Effector CD8-positive, alpha-beta T cell (primary cell): ENCODE results near the gene ALDH7A1.
"Not testable (repeated sequence)": the region's sequence is repeated elsewhere in the genome, so short reads cannot be mapped to it uniquely, and the experiment has no call there.

ENCODE experiments used
- DNase-seq: peaks from one replicate; lab custom pipeline; 2025; lab: John Stamatoyannopoulos, UW

ALDH7A1 gene

GRCh38 chr5:126595486-126596083 is 566 bp upstream of the ALDH7A1 start:
- no peak for DNase-seq

GRCh38 chr5:126591549-126591948 is 3.5 kb downstream of the ALDH7A1 start:
- no peak for DNase-seq

GRCh38 chr5:126589536-126590297 is 5.3 kb downstream of the ALDH7A1 start:
- DNase-seq = no peak

- no peak for DNase-seq
Observed at GRCh38 chr5:126587551-126588390, 7.2 kb downstream of the ALDH7A1 start.

GRCh38 chr5:126583761-126584160 is 11.3 kb downstream of the ALDH7A1 start:
- no peak for DNase-seq

GRCh38 chr5:126579716-126580115 is 15.3 kb downstream of the ALDH7A1 start:
- DNase-seq = no peak

GRCh38 chr5:126577415-126577814 is 17.6 kb downstream of the ALDH7A1 start:
- no peak for DNase-seq

GRCh38 chr5:126576974-126577373 is 18.0 kb downstream of the ALDH7A1 start:
- no peak for DNase-seq

- DNase-seq = no peak
Observed at GRCh38 chr5:126575644-126576043, 19.4 kb downstream of the ALDH7A1 start.

- DNase-seq = no peak
Observed at GRCh38 chr5:126568206-126568755, 26.7 kb downstream of the ALDH7A1 start.

GRCh38 chr5:126562823-126563222 is 32.2 kb downstream of the ALDH7A1 start:
- no peak for DNase-seq

- DNase-seq = no peak
Observed at GRCh38 chr5:126561908-126562307, 33.1 kb downstream of the ALDH7A1 start.

GRCh38 chr5:126555101-126555500 is 39.9 kb downstream of the ALDH7A1 start:
- DNase-seq = not testable (repeated sequence)

GRCh38 chr5:126552614-126553013 is 42.4 kb downstream of the ALDH7A1 start:
- DNase-seq = no peak

- DNase-seq = no peak
Observed at GRCh38 chr5:126544087-126544740, 50.8 kb downstream of the ALDH7A1 start.

GRCh38 chr5:126543660-126544059 is 51.4 kb downstream of the ALDH7A1 start:
- DNase-seq = no peak

- DNase-seq = no peak
Observed at GRCh38 chr5:126543009-126543408, 52.0 kb downstream of the ALDH7A1 start.

GRCh38 chr5:126542441-126542840 is 52.6 kb downstream of the ALDH7A1 start:
- DNase-seq = no peak

GRCh38 chr5:126540631-126541030 is 54.4 kb downstream of the ALDH7A1 start:
- no peak for DNase-seq

GRCh38 chr5:126538579-126538978 is 56.4 kb downstream of the ALDH7A1 start:
- DNase-seq = no peak

- DNase-seq = no peak
Observed at GRCh38 chr5:126536874-126537273, 58.1 kb downstream of the ALDH7A1 start.
